GM19463 (cell line): ENCODE measurements around the gene SETX.

ENCODE experiments used
- ATAC-seq: cut with Tn5 transposase; IDR thresholded peaks from one replicate; pipeline ENCODE4 v1.9.1; 2021; ENCODE audit warnings: mild to moderate bottlenecking, moderate library complexity; ENCODE audit not compliant: unreplicated experiment

The SETX gene

GRCh38 chr9:132364068-132364467 is 9.3 kb upstream of the SETX start:
- ATAC-seq, result no peak

GRCh38 chr9:132357764-132358163 is 3.0 kb upstream of the SETX start:
- ATAC-seq, result no peak

GRCh38 chr9:132356324-132356924 is 1.6 kb upstream of the SETX start:
- ATAC-seq, result no peak

DNA sequence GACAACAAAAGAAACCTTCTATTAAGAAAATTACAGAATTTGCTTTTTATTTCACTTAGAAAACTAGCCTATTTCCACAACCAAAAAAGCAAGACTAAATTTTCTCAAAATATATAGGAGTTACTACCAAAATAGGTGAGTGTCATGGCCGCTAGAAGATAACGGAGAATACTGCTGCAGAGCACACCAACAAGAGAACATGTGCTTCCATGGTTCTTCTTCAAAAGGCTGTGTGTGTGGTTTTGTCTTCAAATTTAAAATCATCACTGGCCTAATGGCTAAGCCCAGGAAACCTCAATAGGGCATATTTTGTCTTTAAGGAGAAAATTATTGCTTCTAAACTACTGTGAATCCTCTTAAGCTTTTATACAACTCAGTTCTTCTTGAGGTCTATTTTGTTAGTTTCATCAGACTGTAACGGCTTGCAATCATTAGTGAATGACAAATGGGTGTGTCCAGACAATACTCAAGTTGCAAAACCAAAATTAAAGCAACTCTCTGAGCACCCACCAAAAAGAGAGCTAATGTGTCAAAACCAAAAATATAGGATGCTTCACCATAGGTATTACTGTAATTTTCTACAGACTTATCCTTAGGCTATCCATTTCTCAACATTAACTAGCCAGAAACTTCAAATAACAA is 3.3 kb downstream of the SETX start:
- ATAC-seq, result no peak

DNA sequence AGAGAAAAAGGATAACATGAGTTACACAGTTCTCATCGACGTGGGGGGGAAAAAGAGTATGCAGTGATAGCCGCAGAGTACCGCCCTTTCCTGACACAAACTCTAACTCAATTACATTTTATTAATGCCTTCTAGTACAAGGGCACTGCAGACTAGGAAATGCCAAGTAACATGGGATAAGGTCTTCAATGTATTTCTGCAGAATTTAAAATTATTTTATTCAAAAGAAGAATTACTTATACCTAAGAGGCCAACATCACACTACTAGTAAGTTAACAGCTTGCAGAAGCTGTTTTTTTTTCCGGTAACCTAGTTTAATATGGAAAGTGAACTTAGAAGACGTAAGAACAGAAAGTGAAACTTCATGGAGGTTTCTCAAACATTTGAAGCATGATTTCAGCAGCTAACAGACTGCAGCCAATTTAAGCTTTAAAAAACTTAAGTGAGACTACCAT is 3.9 kb downstream of the SETX start:
- no peak for ATAC-seq

DNA sequence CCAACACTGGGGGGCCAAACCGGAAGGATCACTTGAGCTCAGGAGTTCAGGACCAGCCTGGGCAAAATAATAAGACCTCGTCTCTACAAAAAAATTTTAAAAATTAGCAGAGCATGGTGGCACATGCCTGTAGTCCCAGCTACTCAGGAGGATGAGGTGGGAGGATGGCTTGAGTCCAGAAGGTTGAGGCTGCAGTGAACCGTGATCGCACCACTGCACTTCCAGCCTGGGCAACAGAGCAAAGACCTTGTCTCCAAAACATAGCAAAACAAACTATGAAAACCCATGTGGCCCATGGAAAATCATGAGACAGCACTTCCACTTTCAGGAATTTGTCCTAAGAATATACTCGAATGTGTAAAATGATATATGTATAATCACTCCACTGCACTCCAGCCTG is 6.1 kb downstream of the SETX start:
- no peak for ATAC-seq

GRCh38 chr9:132346177-132346576 is 8.6 kb downstream of the SETX start:
- no peak for ATAC-seq

GRCh38 chr9:132341177-132341840 is 13.5 kb downstream of the SETX start:
- ATAC-seq, result no peak

GRCh38 chr9:132334364-132334763 is 20.4 kb downstream of the SETX start:
- no peak for ATAC-seq

- ATAC-seq, result no peak
Observed at GRCh38 chr9:132333556-132333955, 21.2 kb downstream of the SETX start.

DNA sequence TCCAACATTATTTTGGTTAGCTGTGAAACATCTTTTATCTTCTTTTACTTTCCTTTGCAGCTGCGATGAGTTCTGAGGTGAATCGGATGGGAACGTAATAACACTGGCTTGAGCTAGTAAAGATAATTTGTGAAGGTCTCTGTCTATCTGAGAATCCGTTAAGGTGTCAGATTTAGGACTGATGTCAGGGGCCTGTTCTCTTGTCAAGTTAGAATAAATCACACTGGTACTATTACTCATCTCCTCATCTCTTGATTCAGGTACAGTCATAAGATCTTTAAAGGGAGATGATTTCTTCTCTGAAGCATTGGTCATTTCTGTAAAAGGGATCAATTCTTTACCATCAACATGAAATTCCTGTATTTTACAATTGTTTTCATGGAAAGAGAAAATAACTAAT is 26.2 kb downstream of the SETX start:
- no peak for ATAC-seq

DNA sequence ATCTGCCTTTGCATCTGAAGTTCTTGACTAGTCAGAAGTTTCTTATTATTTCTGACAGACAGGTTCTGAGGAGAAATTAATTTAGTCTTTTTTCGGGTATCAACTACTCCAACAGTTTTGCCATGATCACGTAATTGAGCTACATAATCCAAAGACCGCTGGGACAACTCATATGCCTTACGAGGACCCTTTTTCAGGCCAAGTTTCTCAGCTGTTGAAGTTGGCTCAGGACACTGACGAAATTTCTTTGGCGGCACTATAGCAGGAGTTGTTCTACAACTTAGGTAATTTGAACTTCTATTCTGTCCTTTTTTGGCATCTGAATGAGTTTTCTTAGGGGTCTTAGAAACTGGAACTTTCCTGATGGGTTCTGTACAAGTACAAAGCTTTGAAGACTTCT is 27.2 kb downstream of the SETX start:
- ATAC-seq, result no peak

GRCh38 chr9:132324425-132324824 is 30.4 kb downstream of the SETX start:
- ATAC-seq, result no peak

- ATAC-seq, result no peak
Observed at GRCh38 chr9:132319421-132320110, 35.2 kb downstream of the SETX start.

DNA sequence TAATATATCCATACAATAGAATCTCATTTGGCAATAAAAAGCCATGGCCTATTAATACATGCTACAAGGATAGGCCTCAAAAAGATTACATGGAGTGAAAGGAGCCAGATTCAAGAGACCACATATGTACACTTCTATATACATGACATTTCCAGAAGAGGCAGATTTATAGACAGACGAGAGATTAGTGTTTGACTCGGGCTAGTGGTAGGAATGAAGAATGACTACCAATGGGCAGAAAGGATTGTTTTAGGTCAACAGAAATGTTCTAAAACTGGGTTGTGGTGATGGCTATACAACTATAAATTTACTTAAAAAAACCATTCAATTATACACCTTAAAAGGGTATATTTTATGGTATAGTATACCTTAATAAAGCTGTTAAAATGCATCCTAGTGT is 41.9 kb downstream of the SETX start:
- no peak for ATAC-seq

DNA sequence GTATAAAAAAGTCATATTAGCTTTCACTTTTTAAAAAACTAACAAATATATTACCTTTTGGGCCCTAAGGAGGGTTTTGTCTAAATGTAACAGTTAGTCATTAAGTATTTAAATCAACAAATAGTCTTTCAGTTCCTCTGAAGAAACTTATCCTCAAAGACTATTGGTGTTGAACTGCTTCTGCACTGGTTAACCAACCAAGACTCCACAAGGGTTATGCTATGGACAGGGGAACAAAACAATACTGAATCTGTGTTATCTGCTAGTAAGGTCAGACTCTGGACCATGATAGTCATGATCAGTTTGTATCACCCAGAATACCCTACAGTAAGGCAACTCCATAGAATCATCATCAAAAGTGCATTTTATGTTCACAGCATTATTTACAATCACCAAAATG is 42.4 kb downstream of the SETX start:
- no peak for ATAC-seq

DNA sequence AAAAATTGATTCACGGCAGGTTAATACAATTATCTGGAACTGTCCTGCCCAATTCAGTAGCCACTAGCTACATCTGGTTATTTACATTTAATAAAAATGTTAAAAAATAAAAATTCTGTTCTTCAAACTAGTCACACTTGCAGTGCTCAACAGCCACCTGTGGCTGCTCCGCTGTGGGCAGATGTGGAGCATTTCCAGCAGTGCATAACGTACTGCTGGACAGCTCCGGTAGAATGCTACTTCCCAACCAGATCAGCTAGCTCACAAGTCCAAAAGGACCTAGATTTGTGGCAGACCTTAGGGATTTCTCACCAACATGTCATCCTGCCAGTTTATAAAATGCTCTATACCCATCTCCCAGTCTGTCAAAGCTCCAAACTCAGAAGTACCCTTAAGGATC is 42.8 kb downstream of the SETX start:
- ATAC-seq, result no peak

- ATAC-seq, result no peak
Observed at GRCh38 chr9:132309056-132309455, 45.7 kb downstream of the SETX start.

- ATAC-seq, result no peak
Observed at GRCh38 chr9:132301521-132301920, 53.3 kb downstream of the SETX start.

DNA sequence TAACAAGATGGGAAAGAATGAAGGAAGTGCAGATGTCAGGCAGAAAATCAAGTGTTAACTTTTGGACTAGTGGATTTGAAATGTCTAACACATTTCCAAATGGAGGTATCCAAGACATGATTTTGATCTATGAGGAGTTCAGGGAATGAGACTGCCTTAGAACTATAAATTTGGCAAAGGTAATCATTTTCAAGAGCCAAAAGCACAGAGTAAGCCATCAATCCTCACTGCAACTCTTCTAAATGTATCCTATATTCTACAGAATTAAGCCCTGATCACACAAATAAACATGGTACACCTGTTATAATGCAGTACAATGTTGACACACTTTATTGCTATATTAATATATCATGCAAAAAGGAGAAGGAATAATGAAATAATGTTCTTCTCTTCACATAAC is 55.6 kb downstream of the SETX start:
- no peak for ATAC-seq

GRCh38 chr9:132295181-132295580 is 59.6 kb downstream of the SETX start:
- no peak for ATAC-seq
